GM19238 (cell line): ENCODE data around the gene CGREF1.

ENCODE experiments used
- DNase-seq: peaks from one replicate; pipeline ENCODE4 v3.0.0; 2011; ENCODE audit warnings: low spot score; ENCODE audit not compliant: insufficient read length

Gene CGREF1

DNA sequence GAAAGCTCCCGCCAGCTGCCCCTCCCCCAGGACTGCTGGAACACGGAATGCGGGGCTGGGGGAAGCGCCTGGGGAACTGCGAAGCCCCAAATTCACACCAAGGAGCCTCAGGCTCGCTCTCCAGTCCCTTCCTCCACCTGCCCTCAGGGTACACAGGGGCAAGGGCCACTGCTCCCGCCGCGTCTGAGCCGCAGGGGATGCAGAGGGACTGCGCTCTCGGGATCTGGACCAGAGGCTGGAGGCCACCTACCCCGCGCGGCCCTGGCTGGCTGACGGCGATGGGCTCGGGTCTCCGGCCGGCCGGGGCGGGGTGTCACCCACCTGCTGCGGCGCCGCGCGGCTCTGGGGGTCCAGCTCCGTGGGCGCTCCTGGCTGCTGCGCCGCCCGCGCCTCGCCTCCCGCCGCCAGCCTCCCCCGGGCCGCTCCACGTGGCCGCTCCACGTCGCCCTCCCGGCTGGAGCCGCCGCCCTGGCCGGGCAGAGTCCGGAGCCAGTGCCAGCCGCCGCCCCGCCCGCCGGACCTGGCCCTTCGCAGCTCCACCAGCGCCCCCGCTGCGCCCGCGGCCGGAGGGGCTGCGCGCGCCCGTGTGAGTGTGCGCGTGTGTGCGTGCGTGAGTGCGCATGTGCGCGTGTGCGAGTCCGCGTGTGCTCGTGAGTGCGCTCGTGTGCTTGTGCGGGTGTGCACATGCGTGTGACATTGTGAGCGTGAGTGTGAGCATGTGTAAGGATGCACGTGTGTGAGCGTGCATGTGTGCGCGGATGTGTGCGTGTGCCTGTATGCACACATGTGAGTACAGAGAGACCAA is at the start of gene CGREF1:
Gene CGREF1 (minus strand): TSS at position 604 of the 805 bp plus-strand sequence. CDS start 14,762 bp downstream, outside the sequence.
- no peak for DNase-seq

DNA sequence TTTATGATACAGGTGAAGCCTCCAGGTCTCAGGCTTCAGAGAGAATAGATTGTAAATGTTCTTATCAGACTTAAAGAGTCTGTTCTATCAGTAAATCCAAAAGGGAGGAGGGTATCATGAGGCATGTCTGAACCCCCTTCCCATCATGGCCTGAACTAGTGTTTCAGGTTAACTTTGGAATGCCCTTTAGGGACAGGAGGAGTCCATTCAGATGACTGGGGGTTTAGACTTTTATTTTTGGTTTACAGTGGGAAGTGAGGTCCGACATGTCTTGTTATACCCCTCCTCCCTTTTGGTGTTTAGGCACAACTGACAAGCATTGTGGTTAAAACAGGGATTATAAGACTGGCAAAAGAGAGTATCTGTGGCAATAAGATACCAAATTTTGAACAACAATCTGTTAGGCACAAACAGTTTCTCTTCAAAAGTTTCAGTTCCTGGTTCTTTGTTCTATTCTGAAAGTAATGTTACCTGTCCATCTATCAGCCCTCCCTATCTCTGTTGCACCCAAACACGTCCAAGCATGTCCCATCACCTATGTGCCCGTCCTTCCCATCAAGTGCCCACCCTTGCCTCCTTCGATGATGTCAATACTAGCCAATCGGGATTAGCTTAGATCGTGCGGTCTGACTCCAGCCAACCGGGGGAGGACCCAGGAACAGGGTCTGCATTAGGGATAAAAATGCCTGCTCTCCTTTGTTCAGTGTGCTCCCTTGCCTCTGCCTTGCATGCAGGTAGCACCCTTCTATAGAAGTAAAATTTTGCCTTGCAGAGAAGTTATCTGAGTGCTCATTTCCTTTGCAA is 46.2 kb upstream of the CGREF1 start:
- no peak for DNase-seq

GRCh38 chr2:27162151-27163121 is 43.5 kb upstream of the CGREF1 start:
- DNase-seq = no peak

GRCh38 chr2:27160191-27160590 is 41.3 kb upstream of the CGREF1 start:
- no peak for DNase-seq

DNA sequence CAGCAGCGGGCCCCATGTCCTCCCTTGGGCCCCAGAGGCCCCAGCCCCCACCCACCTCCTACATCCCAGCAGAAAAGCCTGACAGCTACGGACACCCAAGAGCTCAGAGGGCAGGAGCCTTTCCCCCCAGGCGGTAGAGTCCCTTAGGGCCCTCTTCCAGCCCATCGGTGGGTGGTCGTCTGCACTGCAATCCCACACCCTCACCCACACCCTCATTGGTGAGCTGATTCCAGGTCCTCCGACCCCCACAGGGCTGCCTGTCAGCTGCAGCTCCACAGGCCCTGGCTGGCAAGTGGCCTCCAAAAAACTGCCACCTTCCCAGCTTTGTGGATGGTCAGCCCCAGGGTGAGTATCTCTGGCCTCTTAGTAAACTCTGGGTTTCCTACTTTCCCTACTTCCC is 40.3 kb upstream of the CGREF1 start:
- no peak for DNase-seq

GRCh38 chr2:27158468-27158867 is 39.5 kb upstream of the CGREF1 start:
- DNase-seq = no peak

- DNase-seq = no peak
Measured at GRCh38 chr2:27155069-27155520, 36.2 kb upstream of the CGREF1 start.

DNA sequence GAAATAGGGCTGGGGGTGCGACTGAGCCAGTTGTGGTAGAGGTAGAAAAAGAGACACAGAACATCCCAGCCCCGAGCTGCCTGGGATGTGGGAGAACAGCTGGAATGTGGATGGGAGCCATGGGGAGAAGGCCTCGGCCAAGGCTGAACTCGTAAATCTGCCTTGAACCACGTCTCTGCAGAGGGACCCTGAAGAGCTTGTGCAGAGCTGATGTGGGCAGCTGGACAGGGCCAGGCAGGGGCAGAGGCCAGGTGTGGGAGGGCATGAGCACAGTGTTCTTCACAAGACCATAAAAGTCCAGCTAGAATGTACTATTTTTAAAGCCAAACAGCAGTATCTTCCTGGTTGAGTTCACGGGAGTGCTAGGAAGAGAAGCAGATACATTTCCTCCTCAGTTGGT is 35.6 kb upstream of the CGREF1 start:
- no peak for DNase-seq

DNA sequence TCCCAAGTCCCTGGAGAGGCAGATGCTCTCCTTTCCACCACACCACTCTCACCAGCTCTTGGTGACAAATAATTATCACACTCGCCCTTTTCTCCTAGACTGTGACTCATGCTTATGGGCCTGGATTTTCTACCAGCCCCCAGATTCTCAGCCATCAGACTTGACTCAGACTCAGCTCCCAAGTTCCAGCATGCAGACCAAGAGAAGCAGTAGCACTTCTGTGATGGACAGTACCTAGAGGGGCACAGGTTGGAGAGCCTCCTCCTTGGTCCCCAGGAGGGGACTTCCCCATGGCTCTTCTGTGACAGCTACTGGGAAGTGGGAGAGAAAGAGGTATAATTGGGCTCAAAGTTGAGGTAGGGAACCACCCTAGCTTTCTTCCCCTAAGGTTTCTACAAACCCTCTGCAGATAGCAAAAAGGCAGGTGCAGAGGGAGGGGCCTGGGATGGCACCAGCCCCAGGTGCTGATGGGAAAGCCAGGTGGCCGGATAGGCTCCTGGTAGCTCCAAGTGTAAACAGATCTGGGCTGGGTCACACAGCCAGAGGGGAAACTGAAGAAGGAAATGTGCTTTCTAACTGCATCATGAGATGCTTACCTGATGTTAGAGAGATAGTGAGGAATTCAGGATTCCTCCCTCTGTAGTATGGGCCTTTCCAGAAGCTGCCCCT is 34.0 kb upstream of the CGREF1 start:
- no peak for DNase-seq

GRCh38 chr2:27152102-27152795 is 33.3 kb upstream of the CGREF1 start:
- no peak for DNase-seq

DNA sequence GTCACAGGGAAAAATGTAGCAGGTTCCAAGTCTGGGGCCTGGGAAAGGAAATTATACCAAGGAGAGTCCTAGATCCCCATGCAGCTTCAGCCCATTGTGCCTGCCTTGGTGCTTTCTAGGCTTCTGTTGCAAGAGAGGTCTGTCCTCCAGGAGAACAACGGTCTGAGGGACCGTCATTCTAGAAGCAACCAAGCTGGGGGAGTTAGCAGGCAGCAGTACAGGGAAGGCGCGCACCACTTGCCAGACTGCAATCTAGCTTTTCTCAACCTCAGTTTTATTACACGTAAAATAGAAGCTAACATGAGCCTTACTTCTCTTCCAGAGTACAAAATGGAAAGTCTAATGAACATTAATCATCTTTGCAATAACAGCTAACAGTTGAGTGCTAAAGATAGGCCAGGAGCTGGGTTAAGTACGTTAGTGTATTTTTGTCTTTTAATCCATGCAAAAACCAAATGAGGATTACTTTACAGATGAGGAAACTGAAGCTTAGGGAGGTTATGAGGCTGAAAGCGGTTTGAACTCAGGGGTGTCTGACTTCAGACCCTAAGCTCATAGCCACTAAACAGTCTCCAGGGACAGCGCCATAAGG is 31.8 kb upstream of the CGREF1 start:
- DNase-seq = no peak

DNA sequence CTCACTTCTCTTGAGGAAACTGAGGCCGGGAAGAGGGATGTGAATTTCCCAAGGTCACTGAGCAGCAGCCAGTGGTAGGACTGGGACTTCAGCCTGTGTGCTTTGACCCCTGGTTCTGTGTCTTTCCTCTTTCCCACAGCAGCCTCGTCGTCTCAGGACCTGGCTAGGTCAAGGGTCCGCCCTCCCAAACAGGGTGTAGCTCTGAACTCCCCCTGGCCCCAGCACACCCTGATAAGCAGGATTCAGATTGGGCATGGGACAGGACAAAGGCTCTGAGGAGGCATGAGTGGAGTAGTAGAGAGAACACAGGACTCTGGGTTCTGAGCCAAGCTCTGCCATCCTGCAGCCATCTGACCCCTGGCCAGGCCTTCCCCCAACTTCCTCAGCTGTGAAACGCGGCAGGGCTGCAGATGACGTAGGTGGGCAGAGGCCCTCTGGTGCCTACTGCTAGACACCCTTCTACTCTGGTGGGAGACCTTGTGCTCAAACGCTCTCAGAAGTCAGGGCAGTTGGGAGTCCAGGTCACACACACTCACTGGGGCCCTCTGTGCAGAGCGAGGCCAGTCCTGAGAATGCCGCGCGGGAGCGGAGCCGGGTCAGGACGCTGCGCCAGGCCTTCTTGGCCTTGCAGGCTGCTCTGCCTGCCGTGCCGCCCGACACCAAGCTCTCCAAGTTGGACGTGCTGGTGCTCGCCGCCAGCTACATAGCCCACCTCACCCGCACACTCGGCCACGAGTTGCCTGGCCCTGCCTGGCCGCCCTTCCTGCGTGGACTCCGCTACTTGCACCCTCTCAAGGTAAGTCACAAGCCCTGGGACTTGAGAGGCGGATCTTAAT is 30.9 kb upstream of the CGREF1 start:
- no peak for DNase-seq

DNA sequence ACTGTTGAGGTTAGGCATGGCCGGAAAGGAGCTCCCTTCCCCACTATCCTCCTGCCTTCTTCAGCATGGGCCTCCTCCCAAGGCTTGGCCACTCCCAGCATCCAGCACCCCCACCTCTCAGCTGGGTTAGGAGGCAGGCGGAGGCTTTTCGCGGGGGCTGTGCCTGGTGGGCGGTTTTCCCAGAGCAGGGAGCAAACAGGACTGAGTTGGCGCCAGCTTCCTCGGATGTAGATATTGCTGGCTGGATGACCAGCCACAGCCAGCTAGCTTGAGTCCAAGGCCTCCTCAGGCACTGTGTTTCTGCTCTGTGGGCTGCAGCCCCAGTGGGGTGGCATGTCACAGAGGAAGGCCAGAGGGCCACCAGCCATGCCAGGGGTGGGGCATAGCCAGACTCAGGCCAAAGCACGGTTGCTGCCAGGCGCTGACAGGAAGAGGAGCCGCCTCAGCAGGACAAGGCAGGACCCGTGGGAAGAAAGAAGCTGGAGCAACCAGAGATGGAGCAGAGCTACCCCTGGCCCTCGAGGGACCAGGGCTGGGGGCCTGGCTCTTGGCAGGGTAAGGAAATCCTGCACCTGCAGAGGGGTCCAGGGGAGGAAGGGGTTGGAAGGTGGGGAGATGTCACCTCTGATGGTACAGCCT is 30.0 kb upstream of the CGREF1 start, which contains the start of gene TCF23:
Gene TCF23 (plus strand): TSS at position 204 of the 639 bp plus-strand sequence. CDS start 130 bp downstream, at position 334.
- no peak for DNase-seq

DNA sequence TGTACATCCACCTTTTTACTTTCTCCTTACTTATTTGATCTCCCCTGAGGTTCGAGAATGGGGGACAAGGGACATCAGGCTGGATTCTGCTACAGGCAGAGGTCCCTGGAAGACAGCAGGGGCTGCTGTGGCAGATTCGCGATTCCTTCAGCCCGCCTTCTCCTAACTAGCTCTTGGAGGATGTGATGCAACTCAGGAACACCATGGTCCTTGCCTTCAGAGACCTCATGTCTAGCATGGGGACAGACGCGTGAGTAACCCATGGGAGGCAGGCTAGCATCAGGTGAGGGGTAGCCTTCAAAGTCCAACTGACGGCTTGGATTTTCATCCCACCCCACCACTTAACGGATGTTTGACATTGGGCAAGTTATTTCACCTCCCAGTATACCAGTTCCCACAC is 29.0 kb upstream of the CGREF1 start:
- no peak for DNase-seq

GRCh38 chr2:27145682-27146081 is 26.8 kb upstream of the CGREF1 start:
- DNase-seq = no peak

- DNase-seq = no peak
Measured at GRCh38 chr2:27143285-27143684, 24.4 kb upstream of the CGREF1 start.

DNA sequence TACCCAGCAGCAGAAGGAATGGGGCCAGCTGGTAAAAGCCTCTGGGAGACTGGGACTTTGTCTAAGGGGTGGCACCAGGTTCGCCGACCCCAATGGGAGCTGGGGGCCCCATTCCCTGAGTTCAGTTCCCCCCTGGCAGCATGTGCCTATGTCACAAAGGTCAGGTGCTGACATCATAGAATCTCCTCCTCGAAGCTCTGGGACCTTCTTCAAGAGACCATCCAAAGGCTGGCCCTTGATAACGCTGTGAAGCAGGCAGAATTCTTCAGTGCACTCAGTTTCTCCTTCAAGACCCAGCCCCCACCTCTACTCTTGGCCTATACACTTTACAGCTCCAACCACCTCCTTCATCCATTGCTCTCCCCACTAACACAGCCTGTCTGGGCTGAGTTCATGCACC is 20.4 kb upstream of the CGREF1 start, which contains the start of gene PRR30:
Gene PRR30 (minus strand): TSS at position 101 of the 400 bp plus-strand sequence. CDS start 1,081 bp downstream, outside the sequence.
- DNase-seq = no peak

DNA sequence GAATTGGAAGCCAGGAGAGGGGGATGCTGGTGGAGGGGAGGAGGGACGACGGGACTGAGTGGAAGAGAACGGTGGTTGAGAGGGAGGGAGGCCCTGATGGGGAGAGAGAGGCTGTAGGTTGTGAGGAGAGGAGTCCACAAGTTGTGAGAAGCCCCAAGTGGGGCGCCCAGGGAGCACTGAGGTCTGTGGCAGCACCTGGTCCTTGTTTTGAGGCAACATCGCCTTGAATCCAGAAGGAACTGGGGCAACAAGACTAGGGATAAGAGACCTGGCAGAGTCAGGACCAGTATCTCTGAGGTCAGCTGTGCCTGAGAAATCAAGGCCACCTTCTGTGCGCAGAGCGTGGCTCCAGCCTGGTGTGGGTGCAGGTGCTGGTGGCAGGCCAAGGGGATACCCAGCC is 19.2 kb upstream of the CGREF1 start:
- DNase-seq = no peak
